ENCODE results near the gene MDFIC2.

The MDFIC2 gene

DNA sequence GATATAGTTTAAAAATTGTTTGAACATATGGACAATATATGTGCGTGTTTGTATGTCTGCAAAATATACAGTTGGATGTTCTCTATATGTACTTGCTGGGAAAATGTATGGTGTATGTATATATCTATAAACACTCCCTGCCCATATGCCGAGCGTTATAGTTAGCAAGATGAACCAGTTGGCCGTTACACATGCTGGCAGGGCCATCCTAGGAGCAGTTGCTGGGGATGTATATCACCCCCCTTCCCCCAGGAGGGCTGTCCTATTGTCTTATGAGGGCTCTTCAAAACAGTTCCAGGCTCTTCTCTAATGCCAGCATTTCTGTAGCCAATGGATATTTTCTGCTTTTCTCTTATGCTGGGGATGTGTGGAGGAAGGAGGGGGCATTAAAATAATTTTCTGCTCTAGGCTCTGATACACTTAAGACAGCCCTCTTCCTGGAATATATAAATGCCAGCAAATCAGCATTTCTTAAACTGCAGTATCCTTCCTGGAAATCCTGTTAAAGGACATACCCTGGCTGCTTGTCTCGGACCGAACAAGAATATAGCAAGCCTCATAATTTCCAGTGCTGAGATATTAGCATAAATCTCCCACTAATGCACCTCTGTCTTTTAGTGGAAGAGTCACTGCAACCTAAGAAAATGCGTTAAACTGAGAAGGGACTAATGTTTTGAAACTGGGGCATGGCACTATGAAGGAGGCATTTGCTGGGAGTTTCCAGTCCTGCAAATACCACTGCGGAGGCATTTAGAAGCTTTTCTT is 134.4 kb downstream of the MDFIC2 start:
- DNase-seq = no peak

DNA sequence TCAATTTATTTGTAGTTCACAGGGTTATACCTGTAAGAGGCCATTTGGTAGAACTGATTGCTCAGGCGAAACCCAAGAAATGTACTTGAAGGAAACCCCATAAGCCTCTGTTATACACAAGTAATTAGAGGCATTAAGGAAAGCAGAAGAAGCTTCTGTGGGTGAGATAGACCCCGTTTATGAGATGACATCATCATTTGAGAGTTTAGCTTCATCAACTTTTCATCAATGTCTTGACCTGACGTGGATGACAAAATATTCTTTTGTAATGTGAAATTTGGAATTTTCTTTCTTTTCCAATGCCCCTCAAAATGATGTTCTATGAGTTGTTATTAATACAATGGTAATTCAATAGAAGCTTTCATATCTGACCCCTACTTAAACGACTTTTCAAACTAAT is 136.2 kb downstream of the MDFIC2 start:
- no peak for DNase-seq

DNA sequence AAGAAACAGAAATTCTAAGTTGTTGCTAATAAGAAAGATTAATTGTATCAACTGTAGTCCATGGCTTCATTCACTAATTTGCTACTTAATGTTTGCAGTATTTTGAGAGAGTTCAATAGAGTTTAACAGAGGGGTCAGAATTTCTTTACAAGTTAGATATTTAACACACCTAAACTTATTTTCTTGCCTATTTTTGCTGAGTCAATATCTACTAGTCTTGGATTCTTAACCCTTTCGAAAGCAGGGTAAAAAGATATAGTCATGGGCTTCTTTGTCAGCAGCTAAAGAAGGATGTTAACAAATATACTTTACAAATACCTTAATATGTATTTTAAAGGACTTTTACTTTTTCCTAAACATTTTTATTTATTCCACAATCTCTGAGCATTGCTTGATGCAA is 155.6 kb downstream of the MDFIC2 start:
- DNase-seq = no peak

DNA sequence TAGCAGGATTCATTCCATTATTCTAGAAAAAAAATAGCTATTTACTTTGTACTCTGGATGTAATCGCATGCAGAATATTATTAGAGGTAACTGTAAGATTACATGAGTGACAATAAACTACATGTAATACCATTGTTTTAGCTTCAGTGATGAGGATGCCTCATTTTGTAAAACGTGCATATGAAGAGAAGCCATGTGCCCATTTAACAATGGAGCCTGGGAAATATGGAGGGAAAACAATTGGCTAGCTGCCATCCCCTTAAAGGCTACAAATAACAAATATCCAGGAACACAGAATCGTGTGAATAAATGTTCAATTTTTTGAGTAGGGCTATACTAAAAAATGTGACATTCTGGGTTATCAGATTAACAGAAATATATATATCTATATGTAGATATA is 161.8 kb downstream of the MDFIC2 start:
- no peak for DNase-seq

DNA sequence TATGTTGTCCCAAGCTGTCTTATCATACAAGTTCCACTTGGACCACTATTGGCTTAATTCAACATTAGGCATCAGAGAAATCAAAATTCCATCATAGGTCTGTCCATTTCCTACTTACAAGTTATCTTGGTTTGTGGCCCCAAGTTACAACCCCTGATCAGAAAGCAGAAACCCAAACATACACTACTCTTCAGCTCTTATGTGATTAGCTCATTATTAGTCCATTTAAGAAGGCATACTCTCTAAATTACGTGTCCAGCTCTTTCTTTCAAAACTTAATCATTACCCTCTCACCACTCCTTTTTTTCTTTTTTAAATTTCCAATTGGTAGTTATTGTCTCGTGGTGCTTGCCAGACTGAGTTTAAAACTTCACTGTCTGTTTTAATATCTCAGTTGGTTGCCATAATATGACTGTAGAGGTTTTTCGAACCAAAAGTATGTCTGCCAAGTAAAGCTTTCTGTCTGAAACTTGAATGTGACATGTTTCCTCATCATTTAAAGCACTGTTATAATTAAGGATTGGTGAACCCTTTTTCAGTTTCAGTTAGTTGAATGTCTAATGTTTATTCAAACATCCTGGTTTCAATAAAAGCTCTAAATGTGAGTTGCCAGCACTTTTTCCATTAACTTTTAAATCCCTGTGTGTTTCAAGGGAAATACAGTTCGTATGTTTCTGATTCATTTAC is 162.6 kb downstream of the MDFIC2 start:
- DNase-seq = no peak

All from inflammatory macrophage (primary cell).